Endothelial cell of coronary artery (primary cell): ENCODE results near the gene JAGN1. TPM values are rescaled to one million over a fixed set of nuclear protein-coding genes. Genes with fewer than 3 reads are reported as not detected.

ENCODE experiments used
- total RNA-seq: library from RNA; depleted of rRNA; stranded (reverse); fragments of >200 nt; gene quantifications from 2 replicates; pipeline ENCODE4 v1.2.3, GENCODE V29; 2014

The JAGN1 gene
- 25.8 and 26.7 TPM in 2 replicates for total RNA-seq

DNA sequence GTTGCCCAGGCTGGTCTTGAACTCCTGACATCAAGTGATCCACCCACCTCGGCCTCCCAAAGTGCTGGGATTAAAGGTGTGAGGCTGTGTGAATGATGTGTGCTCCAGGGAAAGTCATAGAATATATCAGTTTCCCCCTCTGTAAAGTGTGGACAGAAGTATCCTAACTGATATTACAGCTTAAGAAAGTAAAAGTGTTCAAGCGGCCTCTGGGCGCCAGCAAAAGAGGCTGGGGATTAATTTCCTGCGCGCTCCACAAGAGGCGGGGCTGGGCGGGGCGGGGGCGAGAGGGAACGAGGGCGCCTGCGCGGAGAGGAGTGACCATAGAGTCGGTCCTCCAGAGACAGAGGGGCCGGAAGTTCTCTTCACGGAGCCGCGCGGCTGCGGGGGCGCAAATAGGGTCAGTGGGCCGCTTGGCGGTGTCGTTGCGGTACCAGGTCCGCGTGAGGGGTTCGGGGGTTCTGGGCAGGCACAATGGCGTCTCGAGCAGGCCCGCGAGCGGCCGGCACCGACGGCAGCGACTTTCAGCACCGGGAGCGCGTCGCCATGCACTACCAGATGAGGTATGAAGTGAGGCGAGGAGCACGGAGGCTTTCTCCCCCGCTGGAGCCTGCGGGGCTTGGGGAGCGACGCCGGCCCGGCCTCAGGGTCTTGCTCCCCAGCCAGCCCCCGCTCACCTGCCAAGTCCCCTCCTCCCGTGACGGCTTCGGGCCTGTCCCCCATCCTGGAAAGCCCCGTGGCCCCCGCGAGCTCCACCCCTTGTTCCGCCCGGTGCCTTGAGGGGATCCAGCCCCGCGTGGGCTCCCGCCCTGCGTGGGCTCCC lies at the start of gene JAGN1:
Gene JAGN1 (plus strand): TSS at position 362 of the 823 bp plus-strand sequence. CDS start 113 bp downstream, at position 475.

DNA sequence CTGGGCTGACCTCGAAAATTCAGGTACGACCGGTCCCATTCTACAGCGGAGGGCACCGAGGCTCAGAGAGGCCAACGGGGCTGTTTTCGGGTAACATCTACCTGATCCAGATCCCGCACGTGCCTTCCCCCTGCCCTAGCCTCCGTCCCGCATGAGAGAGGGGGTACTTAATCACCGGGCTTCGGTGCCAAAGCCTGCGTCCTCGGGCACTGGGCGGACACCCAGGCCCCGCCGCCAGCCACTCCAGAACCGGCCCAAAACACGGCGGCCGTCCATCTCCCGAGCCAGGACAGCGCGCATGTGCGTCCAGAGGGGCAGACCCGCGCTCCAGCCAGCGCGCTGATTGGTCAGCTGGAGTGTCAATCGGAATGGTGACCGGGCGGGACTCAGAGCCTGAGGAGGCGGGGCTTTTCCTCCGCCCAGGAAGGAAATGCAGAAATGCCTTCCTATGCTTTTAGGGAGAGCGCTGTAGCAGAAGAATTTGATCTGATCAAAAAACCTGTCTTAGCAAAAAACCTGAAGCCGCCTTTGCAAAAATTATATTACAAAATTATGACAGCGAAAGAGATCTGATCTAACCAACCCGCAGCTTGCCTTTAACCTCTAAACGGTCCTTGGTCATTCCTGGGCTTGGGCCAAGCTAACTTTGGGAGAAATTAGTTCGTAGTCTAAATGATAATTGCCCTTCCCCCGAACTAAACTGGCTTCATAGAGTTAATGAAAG lies 46.5 kb upstream of the JAGN1 start, which contains the start of gene RPUSD3:
Gene RPUSD3 (minus strand): TSS at position 294 of the 724 bp plus-strand sequence. CDS start 18 bp downstream, at position 276.

DNA sequence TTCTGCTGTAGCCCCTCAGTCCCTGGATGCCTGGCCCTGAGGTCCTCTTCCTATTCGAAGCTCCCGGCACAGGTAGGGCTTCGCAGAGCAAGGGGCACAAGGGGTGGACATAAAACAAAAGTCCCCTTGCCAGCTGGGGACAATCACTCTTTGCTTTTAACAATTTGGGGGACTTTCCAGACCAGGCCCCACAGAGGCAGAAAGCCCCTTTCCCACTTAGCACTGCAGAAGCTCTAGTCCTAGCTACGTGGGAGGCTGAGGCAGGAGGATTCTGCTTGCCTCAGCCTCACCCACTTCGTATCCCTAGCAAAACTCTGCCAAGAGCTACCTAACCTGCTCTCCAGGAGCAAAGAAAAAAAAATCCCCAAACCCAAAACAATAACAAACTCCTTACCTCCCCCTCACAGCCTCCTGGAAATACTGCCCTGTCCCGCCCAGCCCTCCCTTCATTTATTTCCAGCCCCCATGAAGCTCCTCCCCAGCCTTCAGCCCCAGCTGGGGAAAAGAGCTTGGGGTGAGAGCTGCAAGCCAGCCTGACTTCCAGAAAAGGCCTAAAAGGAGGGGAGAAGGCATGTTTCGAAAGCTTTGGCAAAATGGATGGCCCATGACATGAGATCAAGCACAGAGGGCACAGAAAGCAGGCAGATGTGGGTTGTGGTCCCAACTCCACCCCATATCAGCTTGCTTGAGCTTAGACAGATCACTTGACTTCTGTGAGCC lies 10.4 kb upstream of the JAGN1 start, which contains the start of gene CIDEC:
Gene CIDEC (minus strand): TSS at position 424 of the 720 bp plus-strand sequence. CDS start 1,767 bp downstream, outside the sequence.

GRCh38 chr3:9902372-9903237 lies 12.2 kb downstream of the JAGN1 start, which contains the start of gene IL17RE:
TSS of gene IL17RE (plus strand) at chr3:9902848. CDS start at chr3:9902933, 85 bp downstream.

DNA sequence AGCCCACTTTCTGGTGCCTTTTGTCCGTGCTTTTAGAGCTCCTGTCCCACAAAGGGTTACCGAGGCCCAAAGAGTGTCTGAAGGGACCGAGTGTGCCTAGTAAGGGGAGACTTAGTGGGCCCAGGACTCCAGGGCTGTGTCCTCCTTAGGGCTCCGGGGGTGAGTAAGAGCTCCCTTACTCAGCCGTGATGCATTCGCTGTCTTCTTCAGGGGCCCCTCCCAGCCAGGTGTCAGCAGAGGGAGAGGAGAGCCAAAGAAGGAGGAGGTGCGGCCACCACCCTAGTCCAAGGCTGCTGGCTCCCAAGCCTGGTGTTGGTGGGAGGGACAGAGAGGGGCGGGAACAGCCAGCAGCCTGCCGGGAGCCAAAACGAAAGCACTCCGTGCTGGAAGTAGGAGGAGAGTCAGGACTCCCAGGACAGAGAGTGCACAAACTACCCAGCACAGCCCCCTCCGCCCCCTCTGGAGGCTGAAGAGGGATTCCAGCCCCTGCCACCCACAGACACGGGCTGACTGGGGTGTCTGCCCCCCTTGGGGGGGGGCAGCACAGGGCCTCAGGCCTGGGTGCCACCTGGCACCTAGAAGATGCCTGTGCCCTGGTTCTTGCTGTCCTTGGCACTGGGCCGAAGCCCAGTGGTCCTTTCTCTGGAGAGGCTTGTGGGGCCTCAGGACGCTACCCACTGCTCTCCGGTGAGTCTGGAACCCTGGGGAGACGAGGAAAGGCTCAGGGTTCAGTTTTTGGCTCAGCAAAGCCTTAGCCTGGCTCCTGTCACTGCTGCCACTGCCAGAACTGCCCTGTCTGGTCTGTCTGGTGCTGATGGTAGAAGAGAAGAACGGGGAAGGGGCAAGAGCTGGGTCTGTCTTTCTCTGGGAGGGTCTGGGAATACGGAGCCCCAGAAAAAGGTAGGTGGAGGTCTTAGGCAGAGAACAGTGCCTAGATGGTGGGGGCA lies 26.6 kb downstream of the JAGN1 start, which contains the start of gene IL17RC:
Gene IL17RC (plus strand): TSS at position 365 of the 947 bp plus-strand sequence. CDS start 218 bp downstream, at position 583.

DNA sequence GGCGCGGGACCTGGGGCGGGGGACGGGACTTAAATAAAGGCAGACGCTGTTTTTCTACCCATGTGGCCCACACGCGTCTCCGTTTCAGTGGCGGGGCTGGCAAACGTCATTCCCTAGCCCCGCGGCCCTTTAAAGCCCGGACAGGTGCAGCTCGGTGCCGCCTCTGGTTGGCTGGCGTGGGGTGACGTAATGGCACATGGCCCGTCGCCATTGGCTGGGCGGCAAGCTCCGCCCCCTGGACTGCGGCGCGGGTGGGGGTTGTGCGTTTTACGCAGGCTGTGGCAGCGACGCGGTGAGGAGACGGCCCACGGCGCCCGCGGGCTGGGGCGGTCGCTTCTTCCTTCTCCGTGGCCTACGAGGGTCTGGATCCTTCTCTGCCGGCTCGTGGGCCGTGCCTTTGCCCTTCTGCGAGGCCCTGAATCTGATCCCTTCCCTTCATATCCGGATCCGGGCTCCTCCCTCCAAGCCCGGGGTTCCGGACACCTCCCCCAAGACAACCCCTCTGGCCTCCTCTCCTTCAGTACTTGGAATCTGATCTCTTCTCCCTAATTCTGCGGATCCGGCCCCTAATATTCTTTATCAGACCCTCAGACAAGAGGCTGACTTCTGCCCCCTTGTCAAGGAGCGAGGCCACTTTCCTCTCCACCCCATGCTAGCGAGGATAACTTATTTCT lies 43.3 kb downstream of the JAGN1 start, which contains the start of gene CRELD1:
Gene CRELD1 (plus strand): TSS at position 274 of the 674 bp plus-strand sequence. CDS start 605 bp downstream, outside the sequence.

Other genes starting within 250 kb of the JAGN1 start
- gene MTMR14, start 241.1 kb upstream of the JAGN1 start, total RNA-seq, result 36.4 and 46.6 TPM in 2 replicates
- not detected in 2 replicates for gene CPNE9, start 186.8 kb upstream of the JAGN1 start, total RNA-seq
- 19.9 and 23.7 TPM in 2 replicates for gene BRPF1, start 158.9 kb upstream of the JAGN1 start, total RNA-seq
- gene OGG1, start 140.7 kb upstream of the JAGN1 start, total RNA-seq, result 16.0 and 18.1 TPM in 2 replicates
- 29.5 and 37.3 TPM in 2 replicates for gene CAMK1, start 120.7 kb upstream of the JAGN1 start, total RNA-seq
- 28.4 and 47.8 TPM in 2 replicates for gene TADA3, start 98.1 kb upstream of the JAGN1 start, total RNA-seq
- 266 and 345 TPM in 2 replicates for gene ARPC4, start 97.5 kb upstream of the JAGN1 start, total RNA-seq
- gene TTLL3, start 80.3 kb upstream of the JAGN1 start, total RNA-seq, result 4.2 and 15.2 TPM in 2 replicates
- gene RPUSD3, start 46.6 kb upstream of the JAGN1 start, total RNA-seq, result 20.5 and 21.3 TPM in 2 replicates
- 0.09 TPM in 1 of 2 replicates, not detected in the other for gene CIDEC, start 10.4 kb upstream of the JAGN1 start, total RNA-seq
- gene IL17RE, start 12.2 kb downstream of the JAGN1 start, total RNA-seq, result 0.18 and 0.19 TPM in 2 replicates
- 12.1 and 14.7 TPM in 2 replicates for gene IL17RC, start 26.5 kb downstream of the JAGN1 start, total RNA-seq
- 19.1 and 49.9 TPM in 2 replicates for gene CRELD1, start 43.2 kb downstream of the JAGN1 start, total RNA-seq
- gene PRRT3, start 61.8 kb downstream of the JAGN1 start, total RNA-seq, result 0.72 and 0.94 TPM in 2 replicates
- 48.8 and 48.9 TPM in 2 replicates for gene EMC3, start 96.2 kb downstream of the JAGN1 start, total RNA-seq
- gene FANCD2, start 135.8 kb downstream of the JAGN1 start, total RNA-seq, result 8.7 and 20.7 TPM in 2 replicates
- gene FANCD2OS, start 217.6 kb downstream of the JAGN1 start, total RNA-seq, result not detected in 2 replicates
- 108 and 151 TPM in 2 replicates for gene BRK1, start 225.1 kb downstream of the JAGN1 start, total RNA-seq